ENCODE data around the gene FIBP.

The FIBP gene

DNA sequence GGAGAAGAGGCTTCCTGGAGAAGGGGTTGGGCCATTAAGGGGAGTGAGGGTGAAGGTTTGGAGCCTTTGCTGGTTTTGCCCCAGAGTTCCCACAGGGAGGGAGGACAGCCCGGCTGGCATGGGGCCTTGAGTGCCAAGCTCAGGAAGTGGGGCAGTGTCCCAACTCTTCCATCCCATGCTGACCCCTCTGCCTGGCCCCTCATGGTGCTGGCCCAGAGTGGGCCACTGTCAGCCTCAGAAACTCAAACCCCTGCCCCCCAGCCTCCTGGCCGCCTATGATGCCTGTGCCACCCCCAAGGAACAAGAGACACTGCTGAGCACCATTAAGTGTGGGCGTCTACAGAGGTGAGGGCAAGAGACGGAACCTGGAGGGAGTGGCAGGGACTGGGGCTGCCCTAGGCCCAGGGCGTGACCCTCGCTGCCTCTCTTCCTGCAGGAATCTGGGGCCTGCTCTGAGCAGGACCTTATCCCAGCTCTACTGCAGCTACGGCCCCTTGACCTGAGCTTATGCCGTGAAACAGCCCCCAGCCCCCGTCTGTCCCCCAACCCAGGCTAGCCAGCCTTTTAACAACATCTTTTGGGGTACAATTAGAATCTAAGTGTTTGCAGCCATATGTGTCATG lies 22.6 kb downstream of the FIBP start:
- ATAC-seq (ENCODE audit: low read depth) (no peak), DNase-seq (ENCODE audit: low spot score) (no peak)
- no peaks in the 10 kb centered on the region for H3K27me3 ChIP-seq (ENCODE audit: insufficient read depth, poor library complexity, severe bottlenecking)
- no peaks in the 10 kb centered on the region for H3K9me3 ChIP-seq (ENCODE audit: severe bottlenecking)
- H3K27ac ChIP-seq (ENCODE audit: poor library complexity, severe bottlenecking) = no peak overlapping the region
- no peak overlapping the region for H3K4me3 ChIP-seq (ENCODE audit: severe bottlenecking)
- peaks cover 69% of the 10 kb centered on the region for H3K36me3 ChIP-seq (ENCODE audit: low read depth)
- H3K4me1 ChIP-seq (ENCODE audit: insufficient read depth, poor library complexity, severe bottlenecking) = no peaks in the 10 kb centered on the region
- TF ChIP-seq, protein P1, sequence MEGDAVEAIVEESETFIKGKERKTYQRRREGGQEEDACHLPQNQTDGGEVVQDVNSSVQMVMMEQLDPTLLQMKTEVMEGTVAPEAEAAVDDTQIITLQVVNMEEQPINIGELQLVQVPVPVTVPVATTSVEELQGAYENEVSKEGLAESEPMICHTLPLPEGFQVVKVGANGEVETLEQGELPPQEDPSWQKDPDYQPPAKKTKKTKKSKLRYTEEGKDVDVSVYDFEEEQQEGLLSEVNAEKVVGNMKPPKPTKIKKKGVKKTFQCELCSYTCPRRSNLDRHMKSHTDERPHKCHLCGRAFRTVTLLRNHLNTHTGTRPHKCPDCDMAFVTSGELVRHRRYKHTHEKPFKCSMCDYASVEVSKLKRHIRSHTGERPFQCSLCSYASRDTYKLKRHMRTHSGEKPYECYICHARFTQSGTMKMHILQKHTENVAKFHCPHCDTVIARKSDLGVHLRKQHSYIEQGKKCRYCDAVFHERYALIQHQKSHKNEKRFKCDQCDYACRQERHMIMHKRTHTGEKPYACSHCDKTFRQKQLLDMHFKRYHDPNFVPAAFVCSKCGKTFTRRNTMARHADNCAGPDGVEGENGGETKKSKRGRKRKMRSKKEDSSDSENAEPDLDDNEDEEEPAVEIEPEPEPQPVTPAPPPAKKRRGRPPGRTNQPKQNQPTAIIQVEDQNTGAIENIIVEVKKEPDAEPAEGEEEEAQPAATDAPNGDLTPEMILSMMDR (IDR thresholded peaks at IDR 0.05; ENCODE audit: poor library complexity, severe bottlenecking) = no peak

DNA sequence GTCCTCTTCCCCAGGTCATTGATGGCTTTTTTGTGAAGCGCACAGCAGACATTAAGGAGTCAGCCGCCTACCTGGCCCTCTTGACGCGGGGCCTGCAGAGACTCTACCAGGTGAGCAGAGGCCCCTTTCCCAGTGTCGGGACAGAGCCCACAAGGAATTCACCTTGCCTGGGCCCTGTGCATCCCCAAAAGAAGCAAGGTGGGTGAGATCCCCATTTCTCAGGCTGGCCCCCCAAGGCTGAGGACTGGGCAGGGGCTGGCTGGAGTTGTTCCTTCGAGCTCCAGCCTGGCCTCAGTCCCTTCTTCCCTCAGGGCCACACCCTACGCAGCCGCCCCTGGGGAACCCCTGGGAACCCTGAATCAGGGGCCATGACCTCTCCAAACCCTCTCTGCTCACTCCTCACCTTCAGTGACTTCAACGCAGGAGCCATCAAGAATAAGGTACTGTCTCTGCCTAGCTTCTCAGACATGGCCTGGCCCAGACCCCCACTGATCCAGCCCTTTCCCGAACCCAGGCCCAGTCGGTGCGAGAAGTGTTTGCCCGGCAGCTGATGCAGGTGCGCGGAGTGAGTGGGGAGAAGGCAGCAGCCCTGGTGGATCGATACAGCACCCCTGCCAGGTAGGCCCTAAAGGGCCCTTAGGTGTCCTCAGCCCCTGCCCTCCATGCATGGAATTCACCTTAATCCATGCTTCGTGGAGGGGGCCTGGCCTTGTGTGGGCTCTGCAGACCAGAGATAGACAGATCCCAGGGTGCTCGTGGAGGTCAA lies 23.4 kb downstream of the FIBP start:
- Histone ChIP-seq H3K4me3 (ENCODE audit: severe bottlenecking) (no peak overlapping the region), H3K36me3 (ENCODE audit: low read depth) (peaks cover 69% of the 10 kb centered on the region)

DNA sequence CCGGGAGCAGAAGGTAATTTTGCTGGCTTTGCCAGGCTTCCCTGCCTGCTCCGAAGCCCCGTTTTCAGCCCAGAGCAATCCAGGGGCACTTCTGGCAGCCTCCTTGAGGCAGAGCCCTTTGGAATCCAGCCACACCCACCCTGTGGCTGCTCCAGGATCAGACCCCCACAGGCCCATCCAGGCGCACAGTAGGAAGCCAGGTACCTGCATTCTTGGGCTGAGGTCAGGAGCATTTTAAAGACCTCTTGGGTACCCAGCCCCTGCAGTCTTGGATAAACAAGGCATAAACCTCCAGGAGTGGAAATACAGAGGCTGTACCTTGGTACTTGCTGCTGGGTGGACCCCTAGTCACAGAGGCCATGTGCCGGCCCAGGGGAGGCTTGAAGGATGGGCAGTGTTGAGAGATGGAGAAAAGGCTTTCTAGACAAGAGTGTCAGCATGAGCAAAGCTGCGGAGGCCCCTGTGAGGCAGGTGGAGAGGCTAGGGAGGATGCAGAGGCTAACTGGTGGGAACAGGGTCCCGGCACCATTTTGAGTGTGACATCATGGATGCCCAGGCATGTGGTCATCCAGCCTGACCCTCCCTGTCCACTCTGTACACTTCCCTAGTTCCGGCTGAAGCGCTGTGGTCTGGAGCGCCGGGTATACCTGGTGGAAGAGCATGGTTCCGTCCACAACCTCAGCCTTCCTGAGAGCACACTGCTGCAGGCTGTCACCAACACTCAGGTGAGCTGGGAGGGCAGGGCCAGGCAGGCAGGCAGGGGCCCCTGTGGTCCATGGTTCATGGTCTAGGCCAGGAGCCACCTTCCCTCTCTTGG lies 24.2 kb downstream of the FIBP start:
- Histone ChIP-seq H3K9me3 (ENCODE audit: severe bottlenecking) (no peaks in the 10 kb centered on the region), H3K36me3 (ENCODE audit: low read depth) (peaks cover 69% of the 10 kb centered on the region), H3K4me3 (ENCODE audit: severe bottlenecking) (no peak overlapping the region), H3K27me3 (ENCODE audit: insufficient read depth, poor library complexity, severe bottlenecking) (no peaks in the 10 kb centered on the region), H3K4me1 (ENCODE audit: insufficient read depth, poor library complexity, severe bottlenecking) (no peaks in the 10 kb centered on the region), H3K27ac (ENCODE audit: poor library complexity, severe bottlenecking) (no peak overlapping the region)
- DNase-seq (ENCODE audit: low spot score) (peak; percentile 47), ATAC-seq (ENCODE audit: low read depth) (no peak)
- TF ChIP-seq, protein P1 (IDR thresholded peaks at IDR 0.05; ENCODE audit: poor library complexity, severe bottlenecking) = no peak

More for the DNA sequence above, 23.4 kb downstream of the FIBP start:
- TF ChIP-seq, protein P1 (IDR thresholded peaks at IDR 0.05; ENCODE audit: poor library complexity, severe bottlenecking) = no peak
- Histone ChIP-seq H3K27me3 (ENCODE audit: insufficient read depth, poor library complexity, severe bottlenecking) (no peaks in the 10 kb centered on the region), H3K27ac (ENCODE audit: poor library complexity, severe bottlenecking) (no peak overlapping the region), H3K9me3 (ENCODE audit: severe bottlenecking) (no peaks in the 10 kb centered on the region), H3K4me1 (ENCODE audit: insufficient read depth, poor library complexity, severe bottlenecking) (no peaks in the 10 kb centered on the region)
- DNase-seq (ENCODE audit: low spot score) (no peak), ATAC-seq (ENCODE audit: low read depth) (no peak)

DNA sequence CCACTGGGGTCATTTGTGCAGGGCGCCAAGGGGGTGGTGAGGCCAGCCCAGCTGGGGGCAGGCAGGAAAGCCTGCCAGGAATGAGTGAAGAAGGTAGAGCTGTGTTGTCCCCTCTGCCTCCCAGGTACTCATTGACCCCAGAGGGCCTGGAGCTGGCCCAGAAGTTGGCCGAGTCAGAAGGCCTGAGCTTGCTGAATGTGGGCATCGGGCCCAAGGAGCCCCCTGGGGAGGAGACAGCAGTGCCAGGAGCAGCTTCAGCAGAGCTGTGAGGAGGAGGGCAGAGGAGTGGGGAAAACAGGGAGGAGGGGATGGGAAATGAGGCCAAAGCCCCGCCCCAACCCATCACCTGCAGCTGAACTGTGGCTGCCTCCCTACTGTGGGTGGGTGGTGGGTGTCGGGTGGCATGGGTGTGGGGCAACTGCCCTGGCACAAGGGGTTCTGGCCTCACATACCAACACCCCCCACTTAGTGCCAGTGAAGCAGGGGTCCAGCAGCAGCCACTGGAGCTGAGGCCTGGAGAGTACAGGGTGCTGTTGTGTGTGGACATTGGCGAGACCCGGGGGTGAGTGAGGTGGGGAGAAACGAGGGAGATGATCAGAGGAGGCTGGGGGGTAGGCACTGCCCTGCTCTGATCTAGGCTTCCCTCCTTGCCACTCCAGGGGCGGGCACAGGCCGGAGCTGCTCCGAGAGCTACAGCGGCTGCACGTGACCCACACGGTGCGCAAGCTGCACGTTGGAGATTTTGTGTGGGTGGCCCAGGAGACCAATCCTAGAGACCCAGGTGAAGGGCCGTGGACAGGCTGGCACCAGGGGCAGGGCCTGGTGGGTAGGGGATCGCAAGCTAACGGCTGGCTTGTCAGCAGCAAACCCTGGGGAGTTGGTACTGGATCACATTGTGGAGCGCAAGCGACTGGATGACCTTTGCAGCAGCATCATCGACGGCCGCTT lies 25.1 kb downstream of the FIBP start:
- TF ChIP-seq, protein P1 (IDR thresholded peaks at IDR 0.05; ENCODE audit: poor library complexity, severe bottlenecking) = no peak

More for the DNA sequence above, 25.1 kb downstream of the FIBP start:
- H3K36me3 ChIP-seq (ENCODE audit: low read depth) = peaks cover 69% of the 10 kb centered on the region
- H3K27me3 ChIP-seq (ENCODE audit: insufficient read depth, poor library complexity, severe bottlenecking) = no peaks in the 10 kb centered on the region
- no peaks in the 10 kb centered on the region for H3K4me1 ChIP-seq (ENCODE audit: insufficient read depth, poor library complexity, severe bottlenecking)
- H3K9me3 ChIP-seq (ENCODE audit: severe bottlenecking) = no peaks in the 10 kb centered on the region
- H3K4me3 ChIP-seq (ENCODE audit: severe bottlenecking) = no peak overlapping the region
- H3K27ac ChIP-seq (ENCODE audit: poor library complexity, severe bottlenecking) = no peak overlapping the region
- no peak for ATAC-seq (ENCODE audit: low read depth)
- peak; percentile 47 for DNase-seq (ENCODE audit: low spot score)
